Left ventricle myocardium inferior (tissue), 1 donor: ENCODE measurements around the gene JADE1. TPM values are rescaled to one million over a fixed set of nuclear protein-coding genes. Genes with fewer than 3 reads are reported as not detected.
A peak's percentile ranks its signal among the peaks of the same experiment; 100 is the strongest.

ENCODE experiments used
- DNase-seq: peaks from one replicate; pipeline ENCODE4 v3.0.0-alpha.2; 2020
- H3K27ac ChIP-seq: fragments of 200-600 bp; replicated peaks from 2 replicates; pipeline ENCODE4 v1.8.0; 2021
- H3K27me3 ChIP-seq: fragments of 200-600 bp; 2 replicates; pipeline ENCODE4 v1.8.0; 2021; ENCODE audit warnings: low read depth
- H3K36me3 ChIP-seq: fragments of 200-600 bp; 2 replicates; pipeline ENCODE4 v1.8.0; 2021
- H3K4me1 ChIP-seq: fragments of 200-600 bp; 2 replicates; pipeline ENCODE4 v1.8.0; 2021
- H3K4me3 ChIP-seq: fragments of 200-600 bp; 2 replicates; pipeline ENCODE4 v1.8.0; 2021; ENCODE audit warnings: mild to moderate bottlenecking, moderate library complexity
- H3K9me3 ChIP-seq: fragments of 200-600 bp; replicated peaks from 2 replicates; pipeline ENCODE4 v1.8.0; 2021
- CTCF ChIP-seq: fragments of 200-600 bp; IDR thresholded peaks from 2 replicates; pipeline ENCODE4 v1.8.0; 2021; ENCODE audit warnings: antibody characterized with exemption, mild to moderate bottlenecking, borderline replicate concordance
- intact Hi-C: fragments of 100-400 bp; cut with micrococcal nuclease; formaldehyde crosslinking; loops from one replicate; pipeline ENCODE4 v1.11.0; 2022
- total RNA-seq: library from RNA; stranded (reverse); fragmentation: NEBNext Ultra II Directional; extraction: Animal tissue kit (Norgen Biotek cat#: 25700); gene quantifications from one replicate; pipeline ENCODE4 v1.2.1, GENCODE V29; 2021
- donor health status: DM: no; HTN: yes; CAD: no; lungs with severe emphysema.

JADE1 gene
- total RNA-seq, 1 donor from 2014 or later: 22.1 TPM

- no peaks in the 10 kb centered on the region for H3K27me3 ChIP-seq
- no peaks in the 10 kb centered on the region for H3K9me3 ChIP-seq
- H3K27ac ChIP-seq: peak overlapping the region; percentile 89
- H3K36me3 ChIP-seq: peaks cover 11% of the 10 kb centered on the region
- TF ChIP-seq CTCF: no peak
- intact Hi-C loops: no loop called here
- DNase-seq: no peak
- H3K4me3 ChIP-seq: no peak overlapping the region
- peaks cover 97% of the 10 kb centered on the region for H3K4me1 ChIP-seq
Observed at GRCh38 chr4:128837679-128838078, 28.2 kb downstream of the JADE1 start.

GRCh38 chr4:128840711-128841318, 31.3 kb downstream of the JADE1 start:
- no peaks in the 10 kb centered on the region for H3K9me3 ChIP-seq
- no peak for DNase-seq
- peaks cover 100% of the 10 kb centered on the region for H3K4me1 ChIP-seq
- no peaks in the 10 kb centered on the region for H3K27me3 ChIP-seq
- H3K36me3 ChIP-seq: peaks cover 25% of the 10 kb centered on the region
- no peak overlapping the region for H3K4me3 ChIP-seq
- H3K27ac ChIP-seq: no peak overlapping the region
- TF ChIP-seq CTCF: no peak
- intact Hi-C loops: no loop called here

GRCh38 chr4:128841402-128841801, 31.9 kb downstream of the JADE1 start:
- Histone ChIP-seq H3K27ac (peak overlapping the region; percentile 13), H3K9me3 (no peaks in the 10 kb centered on the region), H3K4me1 (peaks cover 100% of the 10 kb centered on the region), H3K27me3 (no peaks in the 10 kb centered on the region), H3K36me3 (peaks cover 31% of the 10 kb centered on the region), H3K4me3 (no peak overlapping the region)
- TF ChIP-seq CTCF: no peak
- intact Hi-C loops: no loop called here
- no peak for DNase-seq

GRCh38 chr4:128844931-128845330, 35.4 kb downstream of the JADE1 start:
- no peaks in the 10 kb centered on the region for H3K9me3 ChIP-seq
- peaks cover 82% of the 10 kb centered on the region for H3K4me1 ChIP-seq
- no peak overlapping the region for H3K4me3 ChIP-seq
- no peaks in the 10 kb centered on the region for H3K27me3 ChIP-seq
- DNase-seq: peak; percentile 64
- peaks cover 66% of the 10 kb centered on the region for H3K36me3 ChIP-seq
- no peak for TF ChIP-seq CTCF
- intact Hi-C loops: no loop called here
- peak overlapping the region; percentile 72 for H3K27ac ChIP-seq

- H3K27ac ChIP-seq: peak overlapping the region; percentile 72
- H3K36me3 ChIP-seq: peaks cover 77% of the 10 kb centered on the region
- peaks cover 70% of the 10 kb centered on the region for H3K4me1 ChIP-seq
- intact Hi-C loops: no loop called here
- DNase-seq: no peak
- H3K9me3 ChIP-seq: no peaks in the 10 kb centered on the region
- TF ChIP-seq CTCF: no peak
- no peaks in the 10 kb centered on the region for H3K27me3 ChIP-seq
- H3K4me3 ChIP-seq: no peak overlapping the region
Observed at GRCh38 chr4:128846063-128846462, 36.6 kb downstream of the JADE1 start.
